H1 (cell line): Measurements from ENCODE around the gene APOBEC3F. TPM values are rescaled to one million over a fixed set of nuclear protein-coding genes. Genes with fewer than 3 reads are reported as not detected.

ENCODE experiments used
- CTCF ChIA-PET: fragments of 300-600 bp; sonication (Branson Sonifier 250); formaldehyde crosslinking; loops from one replicate; lab custom pipeline; 2021; ENCODE audit not compliant: partially characterized antibody; lab: Charles Lee
- POLR2A ChIA-PET: fragments of 300-600 bp; sonication (Branson Sonifier 250); formaldehyde crosslinking; loops from one replicate; lab custom pipeline; 2021; ENCODE audit warnings: inconsistent platforms; ENCODE audit not compliant: partially characterized antibody; lab: Charles Lee
- DNase-seq, 2 experiments: peaks; one replicate each; pipeline versions ENCODE4 v3.0.0 to v3.0.0-alpha.2; 2010 to 2022; ENCODE audit warnings: low spot score in 2 of 2, low read depth in 1 of 2, mixed read lengths in 1 of 2
- FAIRE-seq: peaks from 2 replicates; lab custom pipeline; 2011; peaks lifted over from hg19 to GRCh38; lab: Jason Lieb, UNC
- H2AFZ ChIP-seq: 2 replicates; pipeline ENCODE4 v1.8.1; 2012; ENCODE audit warnings: low read length, inconsistent platforms
- H2AK5ac ChIP-seq: 2 replicates; pipeline ENCODE4 v1.6.1; 2013; ENCODE audit warnings: low read depth, low read length
- H2BK120ac ChIP-seq: replicated peaks from 2 replicates; pipeline ENCODE3; 2013; ENCODE audit warnings: low read depth, low read length, inconsistent platforms
- H2BK12ac ChIP-seq: 2 replicates; pipeline ENCODE4 v1.6.1; 2013; ENCODE audit warnings: low read depth, low read length
- H2BK15ac ChIP-seq: 2 replicates; pipeline ENCODE4 v1.6.1; 2013; ENCODE audit warnings: low read length
- H2BK20ac ChIP-seq: 2 replicates; pipeline ENCODE4 v1.6.1; 2013; ENCODE audit warnings: low read length
- H2BK5ac ChIP-seq: 2 replicates; pipeline ENCODE4 v1.6.1; 2013; ENCODE audit warnings: low read depth, low read length
- H3K14ac ChIP-seq: 2 replicates; pipeline ENCODE4 v1.6.1; 2013; ENCODE audit warnings: inconsistent platforms; ENCODE audit not compliant: insufficient read length
- H3K18ac ChIP-seq: 2 replicates; pipeline ENCODE4 v1.6.1; 2013; ENCODE audit warnings: low read length; ENCODE audit errors: extremely low read depth
- H3K23ac ChIP-seq: 2 replicates; pipeline ENCODE4 v1.6.1; 2013; ENCODE audit warnings: inconsistent platforms; ENCODE audit not compliant: insufficient read length
- H3K23me2 ChIP-seq: 2 replicates; pipeline ENCODE4 v1.6.1; 2013; ENCODE audit warnings: low read depth, low read length
- H3K27ac ChIP-seq: 2 replicates; pipeline ENCODE4 v1.6.1; 2011; ENCODE audit warnings: low read depth, low read length, inconsistent platforms
- H3K27me3 ChIP-seq, 4 experiments: replicated peaks in 1 of 4; 1 replicate in 1 of 4; 2 replicates in 3 of 4; pipeline versions ENCODE4 v1.6.1 to v1.8.1; 2011 to 2013; ENCODE audit warnings: low read length in 3 of 4, mild to moderate bottlenecking in 3 of 4, inconsistent platforms in 2 of 4, mixed read lengths in 2 of 4, moderate library complexity in 1 of 4; ENCODE audit not compliant: control insufficient read depth in 3 of 4, insufficient read depth in 3 of 4; ENCODE audit errors: extremely low read depth in 1 of 4
- H3K36me3 ChIP-seq, 4 experiments: 2 replicates each; pipeline versions ENCODE4 v1.6.1 to v1.8.1; 2011 to 2013; ENCODE audit warnings: mild to moderate bottlenecking in 4 of 4, low read length in 3 of 4, moderate library complexity in 2 of 4, control low read depth in 1 of 4, inconsistent platforms in 1 of 4; ENCODE audit not compliant: insufficient read depth in 4 of 4, control insufficient read depth in 2 of 4
- H3K4ac ChIP-seq: replicated peaks from 2 replicates; pipeline ENCODE3; 2013; ENCODE audit warnings: low read length, low read depth, mixed read lengths, inconsistent platforms; ENCODE audit not compliant: insufficient read length
- H3K4me1 ChIP-seq, 4 experiments: replicated peaks in 1 of 4; 1 replicate in 1 of 4; 2 replicates in 3 of 4; pipeline versions ENCODE4 v1.6.1 to v1.8.1; 2011 to 2013; ENCODE audit warnings: low read length in 3 of 4, inconsistent platforms in 2 of 4, mixed read lengths in 1 of 4; ENCODE audit not compliant: insufficient read depth in 4 of 4, control insufficient read depth in 3 of 4
- H3K4me2 ChIP-seq, 2 experiments: 2 replicates each; pipeline versions ENCODE4 v1.6.1 to v1.8.1; 2011 to 2013; ENCODE audit warnings: low read depth in 2 of 2, low read length in 2 of 2, control low read depth in 1 of 2, inconsistent platforms in 1 of 2, mild to moderate bottlenecking in 1 of 2; ENCODE audit not compliant: insufficient read depth in 1 of 2
- H3K4me3 ChIP-seq, 4 experiments: fragments of 200-600, 300-600 bp in 1 of 4; sonication (generic), shearing (Covaris generic), sonication (Bioruptor Twin) in 1 of 4; 2 replicates each; pipeline versions ENCODE4 v1.5.1 to v1.8.1; 2011 to 2016; ENCODE audit warnings: low read length in 4 of 4, low read depth in 3 of 4, control low read depth in 2 of 4, inconsistent platforms in 2 of 4, mild to moderate bottlenecking in 2 of 4, mixed read lengths in 1 of 4, moderate library complexity in 1 of 4; ENCODE audit not compliant: insufficient read depth in 2 of 4; ENCODE audit errors: extremely low read depth in 1 of 4
- H3K56ac ChIP-seq: replicated peaks from 2 replicates; pipeline ENCODE3; 2013; ENCODE audit warnings: low read depth, mild to moderate bottlenecking, mixed read lengths, low read length, inconsistent platforms; ENCODE audit not compliant: insufficient read length
- H3K79me1 ChIP-seq: 2 replicates; pipeline ENCODE4 v1.6.1; 2013; ENCODE audit warnings: low read depth, low read length, control low read depth
- H3K79me2 ChIP-seq, 2 experiments: 2 replicates each; pipeline versions ENCODE4 v1.6.1 to v1.8.1; 2012 to 2013; ENCODE audit warnings: low read length in 2 of 2, mild to moderate bottlenecking in 2 of 2, inconsistent platforms in 1 of 2; ENCODE audit not compliant: insufficient read depth in 2 of 2, control insufficient read depth in 1 of 2
- H3K9ac ChIP-seq, 4 experiments: replicated peaks in 1 of 4; 1 replicate in 1 of 4; 2 replicates in 3 of 4; pipeline versions ENCODE4 v1.6.1 to v1.8.1; 2011 to 2013; ENCODE audit warnings: low read depth in 3 of 4, low read length in 3 of 4, control low read depth in 2 of 4, mild to moderate bottlenecking in 2 of 4, moderate library complexity in 2 of 4, inconsistent platforms in 1 of 4; ENCODE audit errors: extremely low read depth in 1 of 4
- H3K9me3 ChIP-seq, 2 experiments: 2 replicates each; pipeline versions ENCODE4 v1.6.1 to v1.8.1; 2012 to 2013; ENCODE audit warnings: mild to moderate bottlenecking in 2 of 2, moderate library complexity in 2 of 2, control low read depth in 1 of 2, inconsistent platforms in 1 of 2, low read depth in 1 of 2, low read length in 1 of 2, mixed read lengths in 1 of 2; ENCODE audit not compliant: insufficient read depth in 2 of 2
- H4K20me1 ChIP-seq, 2 experiments: replicated peaks in 1 of 2; 2 replicates each; pipeline versions ENCODE3 to v1.8.1; 2011 to 2013; ENCODE audit warnings: inconsistent platforms in 2 of 2, low read length in 2 of 2, mild to moderate bottlenecking in 1 of 2; ENCODE audit not compliant: insufficient read depth in 2 of 2, control insufficient read depth in 1 of 2
- H4K5ac ChIP-seq: 2 replicates; pipeline ENCODE4 v1.6.1; 2013; ENCODE audit warnings: low read length, low read depth, mixed read lengths, inconsistent platforms; ENCODE audit not compliant: insufficient read length
- H4K8ac ChIP-seq: 2 replicates; pipeline ENCODE4 v1.8.0; 2013; ENCODE audit warnings: mild to moderate bottlenecking, moderate library complexity, low read length, inconsistent platforms; ENCODE audit not compliant: insufficient read depth; ENCODE audit errors: extremely low read depth
- H4K91ac ChIP-seq: replicated peaks from 2 replicates; pipeline ENCODE3; 2013; ENCODE audit warnings: low read length, mixed read lengths, inconsistent platforms; ENCODE audit not compliant: insufficient read length
- ASH2L ChIP-seq: fragments of 200-600, 300-600 bp; sonication (generic); IDR thresholded peaks from one replicate; pipeline ENCODE4 v1.7.1; 2017; ENCODE audit warnings: low read length
- ATF3 ChIP-seq: IDR thresholded peaks from 2 replicates; pipeline ENCODE4 v1.6.1; 2011; ENCODE audit warnings: low read depth, mild to moderate bottlenecking, low read length; ENCODE audit not compliant: insufficient read depth
- BCL11A ChIP-seq, 2 experiments: IDR thresholded peaks; one replicate each; pipeline ENCODE4 v1.6.1; 2011; ENCODE audit warnings: low read depth in 2 of 2, low read length in 2 of 2, mild to moderate bottlenecking in 2 of 2
- CBX5 ChIP-seq: fragments of 300-800, 300-1000 bp; sonication (generic); IDR thresholded peaks from 2 replicates; pipeline ENCODE4 v1.7.1; 2016; ENCODE audit warnings: antibody characterized with exemption, low read length, low read depth
- CHD2 ChIP-seq: IDR thresholded peaks from 2 replicates; pipeline ENCODE4 v1.6.1; 2012; ENCODE audit warnings: low read length, improper control_type of control experiment
- JUN ChIP-seq: IDR thresholded peaks from 2 replicates; pipeline ENCODE4 v1.6.1; 2011; ENCODE audit warnings: low read depth, mild to moderate bottlenecking, improper control_type of control experiment, low read length
- JUND ChIP-seq: IDR thresholded peaks from 2 replicates; pipeline ENCODE4 v1.6.1; 2011; ENCODE audit warnings: mild to moderate bottlenecking, improper control_type of control experiment, low read length
- WGBS, 2 experiments: shearing (Covaris generic) in 1 of 2; methylation state at CpG; one replicate each; pipeline versions ENCODE4 v1.1.6 to v1.1.7; 2013 to 2015; ENCODE audit warnings: low lambda C conversion rate in 2 of 2, mixed read lengths in 2 of 2, inconsistent platforms in 1 of 2, low coverage in 1 of 2, missing lambda C conversion rate in 1 of 2; ENCODE audit not compliant: insufficient replicate concordance in 2 of 2, insufficient coverage in 1 of 2, insufficient read length in 1 of 2; ENCODE audit errors: extremely low coverage in 1 of 2, missing lambda C conversion rate in 1 of 2; 5-methylcytosine and 5-hydroxymethylcytosine counted together
- polyA plus RNA-seq, 7 experiments: library from polyadenylated mRNA; depleted of rRNA in 3 of 7; stranded (reverse) in 5 of 7; unstranded in 2 of 7; fragments of >200 nt in 5 of 7; fragments of 200-250 nt in 2 of 7; gene quantifications; 1 replicate in 5 of 7; 2 replicates in 1 of 7; 4 replicates in 1 of 7; pipeline versions ENCODE4 v1.2.1 to v1.2.3, GENCODE V29; 2011 to 2013; ENCODE audit warnings: missing spikeins in 2 of 7, mixed read lengths in 2 of 7
- total RNA-seq: library from RNA; stranded (reverse); fragmentation: NEBNext Ultra II Directional; extraction: Animal tissue kit (Norgen Biotek cat#: 25700); gene quantifications from 2 replicates; pipeline ENCODE4 v1.2.1, GENCODE V29; 2021

The APOBEC3F gene
- total and polyA plus RNA-seq, 2 of the 8 experiments (the other 6 are each of a cell fraction or from before 2014, with no cell fraction given) = 4.0 to 7.3 TPM

DNA sequence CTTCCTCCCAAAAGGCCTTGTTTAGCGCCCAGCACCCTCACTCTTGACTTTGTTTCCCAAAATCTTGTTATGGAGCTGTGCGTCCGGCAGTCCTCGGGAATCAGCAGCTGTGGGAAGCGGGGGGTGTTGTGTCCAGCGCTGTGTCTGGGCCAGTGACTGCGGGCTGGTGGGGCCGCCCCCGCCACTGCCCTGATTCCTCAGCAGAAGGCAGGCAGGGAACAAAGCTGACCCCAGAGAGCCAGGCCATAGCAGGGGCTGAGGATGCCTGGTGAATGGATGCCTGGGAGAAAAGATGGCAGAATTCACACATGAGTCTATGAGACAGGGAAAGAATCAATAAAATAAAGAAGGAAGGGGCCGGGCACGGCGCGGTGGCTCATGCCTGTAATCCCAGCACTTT is 24.1 kb upstream of the APOBEC3F start:
- WGBS, 2 experiments = 96% methylated on average over 11 of the region's 13 CpGs; no CpG with 5 or more reads in 1 of the 2 experiments
- Histone ChIP-seq H3K27me3 (no peaks in the 10 kb centered on the region), H4K8ac (no peak overlapping the region), H3K23me2 (peaks cover 7% of the 10 kb centered on the region; the same call in 1 of the 2 replicates), H3K9ac (no peak overlapping the region), H3K14ac (no peak overlapping the region), H2AFZ (no peak overlapping the region), H3K79me2 (peaks cover 0 to 13% of the 10 kb centered on the region in 2 experiments; a peak in 2 of 4 replicates), H2BK12ac (peak overlapping the region; percentile 29; the same call in 1 of the 2 replicates), H3K18ac (no peak overlapping the region; the same call in 1 of the 2 replicates), H3K56ac (no peak overlapping the region), H2BK20ac (peak overlapping the region; percentile 72; the same call in 1 of the 2 replicates), H3K4me2 (no peak overlapping the region; a peak in 1 of 4 replicates), H2BK15ac (no peak overlapping the region), H3K4ac (peak overlapping the region; percentile 44), H3K27ac (no peak overlapping the region), H3K36me3 (no peaks in the 10 kb centered on the region; a peak in 1 of 8 replicates), H3K9me3 (no peaks in the 10 kb centered on the region), H2BK120ac (no peak overlapping the region), H4K91ac (no peak overlapping the region), H4K20me1 (no peaks in the 10 kb centered on the region), H3K23ac (no peak overlapping the region), H3K4me1 (peaks cover 2 to 38% (median 24%) of the 10 kb centered on the region in 4 experiments), H3K79me1 (0 out of 2 replicates have a peak, but pooled peaks cover 2% of the 10 kb centered on the region), H2BK5ac (no peak overlapping the region), H3K4me3 (no peak overlapping the region), H4K5ac (no peak overlapping the region), H2AK5ac (peak overlapping the region; percentile 60; the same call in 1 of the 2 replicates)
- no peak for TF ChIP-seq JUND
- no peak for TF ChIP-seq ASH2L
- TF ChIP-seq CBX5 = no peak
- TF ChIP-seq CHD2 = no peak
- TF ChIP-seq BCL11A (IDR thresholded peaks at IDR 0.05; ENCODE audit: low read depth in 2 of 2, low read length in 2 of 2) = no peak
- TF ChIP-seq ATF3 = no peak
- no peak for TF ChIP-seq JUN
- FAIRE-seq = no peak
- ChIA-PET CTCF (interaction anchor here (0.6 to 1.7 kb wide), 6 partner anchors 10 to 147 kb away, joined by 3 to 10 read pairs (median 4); no protein-coding TSS in a partner anchor), POLR2A (interaction anchor here (1.0 to 1.8 kb wide), 6 partner anchors 10 to 81 kb away, joined by 3 to 7 read pairs (median 4); no protein-coding TSS in a partner anchor)
- no peak for DNase-seq
